GM12872 (cell line): ENCODE results near the gene ISM1.

Source experiments
- TF ChIP-seq, protein P1 (sequence below): IDR thresholded peaks from 3 replicates; pipeline ENCODE4 v1.5.1; 2011; ENCODE audit warnings: low read depth, mild to moderate bottlenecking, low read length, moderate library complexity; ENCODE audit not compliant: insufficient read depth

Gene ISM1

DNA sequence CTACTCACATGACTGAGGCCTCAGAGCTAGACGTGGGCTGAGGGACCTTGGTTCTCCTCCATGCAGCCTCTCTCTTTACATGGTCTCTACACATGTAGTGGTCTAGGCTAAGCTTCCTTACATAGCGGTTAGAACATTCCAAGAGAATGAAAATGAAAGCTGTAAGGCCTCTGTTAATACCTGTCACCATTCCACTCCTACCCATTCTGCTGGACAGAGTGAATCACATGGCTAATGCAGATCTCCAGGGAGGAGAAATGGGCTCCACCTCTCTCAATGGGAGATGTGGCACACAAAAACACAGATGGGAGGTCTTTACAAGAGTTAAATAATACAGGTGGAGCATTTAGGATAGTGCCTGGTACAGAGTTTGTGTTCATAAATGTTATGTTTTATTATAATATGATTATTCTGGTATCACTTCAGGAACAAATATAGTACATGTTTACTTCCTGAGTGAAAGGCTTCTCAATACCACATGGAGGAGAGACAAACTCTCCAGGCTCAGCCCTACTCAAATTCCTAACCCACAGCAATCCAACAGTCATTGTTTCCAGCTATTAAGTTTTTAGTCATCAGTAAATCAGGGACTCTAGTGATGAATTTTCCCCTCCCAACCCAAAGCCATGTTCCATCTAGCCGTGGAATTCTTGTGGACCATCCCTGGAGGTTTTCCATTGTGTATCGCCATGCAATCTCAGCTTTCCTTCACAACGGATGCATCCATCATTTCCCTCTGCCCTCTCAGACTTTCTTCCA is 57.9 kb downstream of the ISM1 start:
- TF ChIP-seq, protein P1, sequence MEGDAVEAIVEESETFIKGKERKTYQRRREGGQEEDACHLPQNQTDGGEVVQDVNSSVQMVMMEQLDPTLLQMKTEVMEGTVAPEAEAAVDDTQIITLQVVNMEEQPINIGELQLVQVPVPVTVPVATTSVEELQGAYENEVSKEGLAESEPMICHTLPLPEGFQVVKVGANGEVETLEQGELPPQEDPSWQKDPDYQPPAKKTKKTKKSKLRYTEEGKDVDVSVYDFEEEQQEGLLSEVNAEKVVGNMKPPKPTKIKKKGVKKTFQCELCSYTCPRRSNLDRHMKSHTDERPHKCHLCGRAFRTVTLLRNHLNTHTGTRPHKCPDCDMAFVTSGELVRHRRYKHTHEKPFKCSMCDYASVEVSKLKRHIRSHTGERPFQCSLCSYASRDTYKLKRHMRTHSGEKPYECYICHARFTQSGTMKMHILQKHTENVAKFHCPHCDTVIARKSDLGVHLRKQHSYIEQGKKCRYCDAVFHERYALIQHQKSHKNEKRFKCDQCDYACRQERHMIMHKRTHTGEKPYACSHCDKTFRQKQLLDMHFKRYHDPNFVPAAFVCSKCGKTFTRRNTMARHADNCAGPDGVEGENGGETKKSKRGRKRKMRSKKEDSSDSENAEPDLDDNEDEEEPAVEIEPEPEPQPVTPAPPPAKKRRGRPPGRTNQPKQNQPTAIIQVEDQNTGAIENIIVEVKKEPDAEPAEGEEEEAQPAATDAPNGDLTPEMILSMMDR = no peak

DNA sequence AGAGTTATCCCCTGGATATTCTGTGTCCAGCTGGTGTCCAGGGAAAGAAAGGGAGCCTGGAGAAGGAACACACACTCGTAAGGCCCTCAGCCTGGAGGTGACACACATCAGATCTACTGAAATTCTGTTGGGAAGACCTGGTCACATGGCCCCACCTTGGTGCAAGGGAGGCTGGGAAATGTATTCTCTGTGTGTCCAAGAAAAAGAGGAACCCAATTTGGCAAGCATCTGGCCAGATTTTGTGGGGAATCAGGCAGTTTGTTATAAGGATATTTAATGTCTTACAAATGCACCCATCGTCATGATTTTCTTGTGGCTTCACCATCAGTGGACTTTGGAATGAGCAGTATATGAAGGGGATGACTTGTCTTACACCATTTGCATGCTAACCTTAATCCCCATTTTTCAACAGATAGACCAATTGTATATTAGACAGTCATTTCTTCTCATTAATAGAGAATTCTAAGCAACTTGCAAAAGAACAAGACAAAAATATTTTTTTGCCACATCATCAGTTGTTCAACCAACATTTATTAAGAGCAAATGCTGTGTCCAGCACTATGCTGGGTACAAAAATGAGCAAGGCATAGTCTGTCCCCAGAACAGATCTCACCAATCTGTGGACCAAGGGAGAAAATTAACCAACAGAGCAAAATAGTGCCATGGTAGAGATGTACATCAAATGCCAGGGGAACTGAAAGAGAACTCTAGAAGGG is 59.7 kb downstream of the ISM1 start:
- TF ChIP-seq, protein P1 = no peak

DNA sequence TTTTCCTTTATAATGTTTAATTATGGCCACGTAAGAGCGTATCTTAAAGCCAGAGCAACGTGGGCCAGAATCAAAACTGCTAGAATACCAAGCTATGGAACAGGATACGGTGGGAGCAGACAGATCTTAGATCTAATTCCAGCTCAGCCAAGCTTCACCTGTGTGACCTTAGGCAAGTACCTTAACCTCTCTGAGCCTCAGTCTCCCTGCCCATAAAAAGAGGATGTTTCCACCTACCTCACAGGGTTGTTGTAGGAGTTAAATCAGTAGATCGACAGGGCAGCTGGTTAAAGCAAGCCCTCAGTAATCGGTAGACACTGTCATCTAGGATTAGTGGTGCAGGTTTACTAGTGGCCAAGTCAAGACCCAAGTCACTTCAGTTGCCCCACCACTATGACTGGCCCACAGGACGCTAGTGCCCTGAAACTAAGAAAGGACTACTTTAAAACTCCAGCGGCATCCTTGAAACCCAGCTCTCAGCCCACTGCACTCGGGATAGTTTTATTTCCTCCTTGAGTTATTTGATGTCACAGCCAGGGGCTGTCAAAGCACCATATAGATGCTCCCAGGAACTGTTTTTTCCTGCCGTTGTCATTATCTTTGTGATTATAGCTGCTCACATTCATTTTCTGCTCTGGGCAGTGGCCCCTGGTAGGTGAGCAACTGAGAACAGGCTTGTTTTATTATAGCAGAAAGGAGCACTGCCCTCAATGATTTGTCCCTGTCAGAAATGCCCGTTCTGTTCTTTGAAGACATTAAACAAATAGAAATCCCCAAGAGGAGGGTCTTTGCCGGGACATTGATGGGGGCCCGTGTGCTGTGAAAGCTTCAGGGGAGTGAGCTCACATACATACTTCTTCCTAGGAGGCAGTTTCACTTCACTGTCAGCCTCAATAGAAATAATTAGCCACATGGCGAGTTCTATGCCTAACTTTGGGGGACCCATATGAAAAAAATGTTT is 63.1 kb downstream of the ISM1 start:
- TF ChIP-seq, protein P1 = no peak

DNA sequence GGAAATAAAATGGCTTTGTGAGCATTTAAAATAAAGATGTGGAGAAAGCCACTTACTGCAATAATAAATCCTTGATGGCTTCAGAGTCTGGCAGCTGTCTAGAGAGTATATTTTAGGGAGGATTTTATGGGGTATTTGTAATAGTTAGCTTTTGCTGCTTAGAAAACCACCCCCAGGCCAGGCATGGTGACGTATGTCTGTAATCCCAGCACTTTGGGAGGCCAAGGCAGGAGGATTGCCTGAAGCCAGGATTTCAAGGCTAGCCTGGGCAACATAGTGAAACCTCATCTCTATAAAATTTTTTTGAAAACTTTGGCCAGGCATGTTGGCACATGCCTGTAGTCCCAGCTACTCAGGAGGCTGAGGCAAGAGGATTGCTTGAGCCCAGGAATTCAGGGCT is 63.8 kb downstream of the ISM1 start:
- TF ChIP-seq, protein P1 = no peak

DNA sequence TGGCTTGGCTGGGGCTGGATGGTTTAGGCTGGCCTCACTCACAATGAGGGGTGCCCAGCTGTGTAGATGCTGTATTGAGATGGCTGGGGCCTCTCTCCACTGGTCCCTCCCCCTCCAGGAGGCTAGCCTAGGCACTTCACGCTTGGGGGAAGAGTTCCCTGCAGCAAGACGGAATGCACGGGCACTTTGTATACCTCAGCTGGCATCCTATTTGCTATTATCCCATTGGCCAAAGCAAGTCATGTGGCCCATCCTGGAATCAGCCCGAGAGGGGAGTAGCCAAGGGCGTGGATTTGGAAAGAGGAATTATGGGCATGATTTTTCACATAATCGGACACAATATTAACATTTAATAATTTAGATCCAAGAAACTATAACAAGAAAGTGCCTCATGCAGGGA is 64.3 kb downstream of the ISM1 start:
- TF ChIP-seq, protein P1 = no peak

DNA sequence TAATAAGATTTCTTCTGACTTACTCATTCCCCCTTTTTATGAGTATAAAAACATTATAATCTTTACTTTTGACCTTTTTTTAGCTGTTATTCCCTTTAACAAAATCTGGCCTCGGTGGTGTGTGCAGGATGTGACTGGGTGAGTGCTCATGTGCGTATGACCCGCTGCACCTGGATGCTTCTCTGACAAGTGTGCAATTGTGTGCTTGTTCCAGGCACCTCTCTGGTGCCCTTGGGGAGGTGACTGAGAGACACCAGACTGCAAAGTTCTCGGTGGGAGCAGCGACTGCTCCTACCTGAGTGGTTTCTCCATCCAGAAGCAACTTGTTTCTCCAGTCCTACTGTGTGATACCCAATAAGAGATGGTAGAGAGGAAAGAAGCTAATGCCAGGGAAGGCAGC is 65.0 kb downstream of the ISM1 start:
- TF ChIP-seq, protein P1 = no peak

DNA sequence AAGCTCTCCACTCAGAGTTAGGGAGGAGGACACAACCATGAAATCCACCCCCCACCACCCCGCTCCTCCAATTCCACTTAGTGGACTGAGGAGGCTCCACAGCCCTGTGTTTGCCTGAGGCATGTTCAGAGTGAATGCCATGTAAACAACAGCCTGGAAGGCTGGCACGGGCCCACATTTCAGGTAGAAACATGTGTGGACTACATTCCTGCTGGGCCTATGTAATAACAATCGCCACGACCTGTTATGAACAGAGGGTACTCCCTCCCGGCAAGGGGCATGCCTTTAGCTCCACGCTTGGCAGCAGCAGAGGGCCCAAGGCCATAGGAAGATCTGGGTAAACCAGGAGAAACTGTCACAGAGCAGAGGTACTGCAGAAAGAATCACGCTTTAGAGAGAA is 65.5 kb downstream of the ISM1 start:
- TF ChIP-seq, protein P1 = no peak
